GM18526 (cell line): ENCODE data around the gene IFT80.

Experiments used
- POLR2A ChIP-seq: IDR thresholded peaks from 3 replicates; pipeline ENCODE4 v1.6.1; 2011; ENCODE audit not compliant: insufficient read length; ENCODE audit errors: extremely low read depth

The IFT80 gene

GRCh38 chr3:160403796-160404470, 4.9 kb upstream of the IFT80 start:
- no peak for TF ChIP-seq POLR2A

DNA sequence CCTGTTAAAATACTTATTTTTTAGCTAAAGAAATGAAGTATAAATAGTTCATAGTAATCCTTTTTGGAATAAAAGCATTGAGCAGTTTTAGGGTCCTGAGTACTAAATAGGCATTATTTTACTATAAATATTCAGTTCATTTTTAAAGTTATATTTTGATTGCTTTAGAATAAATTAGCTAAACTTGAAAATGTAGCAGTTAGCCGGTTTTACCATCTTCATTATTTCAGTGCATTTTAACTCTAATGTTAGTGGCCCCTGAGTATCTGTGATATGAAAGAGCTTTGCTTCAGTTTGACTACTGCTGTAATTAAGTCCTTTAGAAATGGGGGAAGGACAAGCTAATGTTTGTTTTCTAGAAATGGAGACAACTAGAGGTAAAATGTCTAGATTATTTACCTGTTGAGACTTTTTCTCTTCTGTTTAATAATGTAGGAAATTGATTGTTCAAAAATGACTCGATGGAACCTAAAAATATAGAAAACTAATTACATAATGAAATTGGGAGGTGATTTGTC, 4.1 kb upstream of the IFT80 start:
- TF ChIP-seq POLR2A = no peak

DNA sequence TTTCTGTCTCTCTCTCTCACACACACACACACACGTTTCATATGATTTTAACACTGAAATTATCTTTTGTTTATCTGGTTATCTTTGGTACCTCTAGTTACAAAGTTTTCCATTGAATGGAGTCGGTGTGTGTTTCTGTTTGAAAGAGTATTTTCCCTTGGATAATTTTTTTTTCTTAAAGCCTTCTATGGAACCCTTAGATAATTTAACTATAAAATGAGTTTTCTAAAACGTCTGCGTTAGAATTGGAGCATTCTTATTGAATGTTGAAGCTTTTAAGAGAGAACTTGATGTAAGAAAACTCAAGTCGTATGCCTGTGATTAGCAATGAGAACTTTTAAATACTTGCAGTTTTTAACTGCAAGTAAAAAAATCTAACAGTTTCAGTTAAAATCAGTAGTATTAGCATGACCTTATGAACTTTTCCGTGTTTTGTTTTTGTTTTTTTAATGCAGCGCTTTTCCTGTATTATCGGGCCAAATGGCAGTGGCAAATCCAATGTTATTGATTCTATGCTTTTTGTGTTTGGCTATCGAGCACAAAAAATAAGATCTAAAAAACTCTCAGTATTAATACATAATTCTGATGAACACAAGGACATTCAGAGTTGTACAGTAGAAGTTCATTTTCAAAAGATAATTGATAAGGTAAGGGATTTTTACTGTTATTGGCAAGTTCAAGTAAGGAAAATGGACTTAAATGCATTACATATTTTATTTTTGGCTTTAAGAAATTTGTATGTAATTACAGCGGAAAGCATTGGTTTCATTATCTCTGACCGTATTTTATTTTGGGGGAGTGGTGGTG, 3.4 kb upstream of the IFT80 start:
- TF ChIP-seq POLR2A = no peak

DNA sequence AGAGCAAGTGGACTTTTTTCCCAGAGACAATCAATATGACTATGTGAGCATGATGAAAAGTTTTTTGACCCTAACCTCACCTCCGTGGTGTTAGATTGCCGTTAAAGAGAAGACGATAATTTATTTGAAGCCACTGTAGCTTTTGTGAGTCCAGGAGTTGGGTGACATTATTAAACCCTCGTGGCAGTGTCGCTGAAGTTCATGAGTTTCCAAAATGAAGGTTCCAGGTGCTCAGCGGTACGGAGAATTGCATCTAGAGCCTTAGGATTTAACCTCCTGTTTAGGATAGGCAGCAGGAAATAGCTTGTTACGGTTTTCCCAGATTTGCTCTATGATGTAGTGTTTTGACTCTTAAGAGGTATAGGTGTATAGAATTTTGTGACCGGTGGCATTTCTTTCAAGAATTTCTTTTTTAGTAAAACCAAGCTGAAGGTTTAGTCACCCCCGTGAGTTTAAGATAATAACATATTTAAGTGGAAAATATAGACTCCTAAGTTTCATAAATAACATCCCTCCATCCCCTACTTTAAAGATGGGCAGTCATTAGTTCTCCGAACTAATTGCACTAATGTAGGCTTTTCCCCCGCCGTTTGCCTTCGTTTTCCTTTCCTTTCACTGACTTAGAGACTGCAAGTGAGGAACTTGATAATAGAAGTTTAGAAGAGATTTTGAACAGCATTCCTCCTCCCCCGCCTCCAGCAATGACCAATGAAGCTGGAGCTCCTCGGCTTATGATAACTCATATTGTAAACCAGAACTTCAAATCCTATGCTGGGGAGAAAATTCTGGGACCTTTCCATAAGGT, 2.5 kb upstream of the IFT80 start:
- TF ChIP-seq POLR2A = no peak

- no peak for TF ChIP-seq POLR2A
These were observed 1.7 kb upstream of the IFT80 start for GRCh38 chr3:160400702-160401150.

DNA sequence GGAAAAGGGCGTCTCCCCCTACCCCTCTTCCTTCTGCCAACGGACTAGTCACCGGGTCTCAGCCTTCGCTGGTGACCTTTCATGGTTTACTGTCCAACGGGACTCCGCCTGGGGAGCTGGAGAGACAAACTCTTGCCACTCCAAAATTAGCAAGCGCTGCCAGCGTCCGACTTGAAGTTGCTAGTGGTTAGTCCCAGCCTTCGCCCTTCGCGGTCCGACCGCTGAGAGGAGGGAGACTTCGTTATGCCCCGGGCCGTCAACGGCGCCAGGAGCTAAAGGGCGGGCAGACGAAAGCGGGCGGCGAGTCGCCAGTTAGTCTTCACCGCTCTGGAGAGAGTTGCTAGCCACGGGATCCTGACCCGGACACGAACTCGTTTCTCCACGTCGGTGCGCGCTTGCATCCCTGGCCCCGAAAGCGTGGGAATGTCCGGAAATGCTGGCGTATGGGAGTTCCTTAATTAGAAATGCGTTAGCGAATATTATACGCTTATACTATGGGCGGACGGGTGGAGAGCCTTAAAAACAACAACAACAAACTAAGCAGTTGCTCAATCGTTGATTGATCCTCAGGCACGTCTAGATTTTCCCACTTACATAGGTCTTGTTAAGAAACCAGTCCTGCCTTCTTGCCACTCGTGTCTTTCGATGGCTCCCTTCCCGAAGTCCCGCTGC, 1.1 kb upstream of the IFT80 start:
- no peak for TF ChIP-seq POLR2A

DNA sequence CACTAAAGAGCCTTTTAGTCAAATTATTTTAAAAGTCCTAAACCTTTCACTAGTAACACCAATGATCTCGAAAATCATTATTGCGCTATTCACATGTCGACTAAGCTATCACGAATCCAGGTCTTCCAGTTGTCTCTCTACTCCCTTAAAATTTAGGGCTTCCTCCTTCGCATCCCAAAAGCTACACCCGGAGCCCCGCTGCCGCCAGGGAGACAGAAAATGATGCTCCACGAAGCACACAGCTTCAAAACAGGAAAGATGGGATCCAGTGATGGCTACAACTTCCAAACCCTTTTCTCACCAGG, 253 bp downstream of the IFT80 start:
- no peak for TF ChIP-seq POLR2A

GRCh38 chr3:160395297-160395696, 3.7 kb downstream of the IFT80 start:
- TF ChIP-seq POLR2A = no peak

- TF ChIP-seq POLR2A = no peak
These were observed 5.0 kb downstream of the IFT80 start for GRCh38 chr3:160394009-160394392.

DNA sequence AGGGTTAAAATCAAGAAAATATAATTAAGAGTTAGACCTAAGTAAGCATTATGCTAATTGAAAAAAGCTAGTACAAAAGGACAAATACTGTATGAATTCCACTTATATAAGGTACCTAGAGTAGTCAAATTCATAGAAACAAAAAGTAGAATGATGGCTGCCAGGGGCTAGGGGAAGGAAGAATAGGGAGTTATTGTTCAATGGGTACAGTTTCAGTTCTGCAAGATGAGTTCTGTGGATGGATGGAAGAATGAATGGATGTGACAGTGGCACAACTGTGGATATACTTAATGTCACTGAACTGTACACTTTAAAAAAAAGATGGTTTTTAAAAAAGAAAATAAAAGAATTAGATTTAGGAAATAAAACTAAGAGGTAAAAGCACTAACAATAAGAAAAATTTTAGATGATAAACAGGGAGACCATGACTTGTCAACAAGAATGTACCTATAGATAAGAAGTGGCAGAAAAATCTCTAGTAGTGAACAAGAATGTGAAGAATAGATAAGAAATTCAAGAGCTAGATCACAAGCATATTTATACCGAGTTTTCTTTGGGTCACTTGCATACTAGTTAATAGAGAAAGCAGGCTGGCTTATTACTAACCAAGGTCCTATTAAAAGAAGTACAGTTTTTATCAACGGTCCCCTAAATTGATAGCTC, 5.5 kb downstream of the IFT80 start:
- no peak for TF ChIP-seq POLR2A

GRCh38 chr3:160392798-160393197, 6.2 kb downstream of the IFT80 start:
- no peak for TF ChIP-seq POLR2A

- TF ChIP-seq POLR2A = no peak
These were observed 8.4 kb downstream of the IFT80 start for GRCh38 chr3:160390565-160391138.

DNA sequence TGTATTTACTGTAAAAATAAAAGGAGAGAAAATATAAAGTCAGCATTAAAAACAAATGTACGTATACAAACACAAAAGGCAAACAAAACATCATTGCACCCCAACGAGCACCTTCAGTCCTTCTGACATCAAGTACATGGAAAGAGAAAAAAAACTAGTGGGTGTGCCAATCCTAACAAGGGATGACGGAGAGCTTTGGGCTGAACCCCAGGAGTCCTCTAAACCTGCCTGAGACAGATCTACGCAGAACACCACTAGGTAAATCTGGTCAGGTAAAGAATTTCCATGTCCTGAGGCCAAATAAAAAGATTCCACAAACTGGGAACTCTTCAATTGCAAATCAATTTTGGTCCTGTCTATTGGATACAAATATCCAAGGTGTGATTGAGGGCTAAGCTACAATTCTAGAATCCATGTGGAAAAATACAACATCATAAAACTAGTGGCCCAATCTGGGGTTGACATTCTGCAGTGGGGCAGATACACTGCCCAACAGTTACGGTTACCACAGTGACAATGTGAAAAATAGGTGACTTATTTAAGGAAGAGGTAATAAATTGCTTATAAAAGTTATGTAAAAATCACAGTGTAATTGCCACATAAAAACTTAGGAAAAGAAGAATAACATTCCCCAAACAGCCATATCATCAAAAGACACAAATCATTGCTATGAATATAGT, 14.2 kb downstream of the IFT80 start:
- no peak for TF ChIP-seq POLR2A

GRCh38 chr3:160381470-160381869, 17.6 kb downstream of the IFT80 start:
- no peak for TF ChIP-seq POLR2A

- no peak for TF ChIP-seq POLR2A
These were observed 19.3 kb downstream of the IFT80 start for GRCh38 chr3:160379628-160380214.
